ENCODE results near the gene LHX6.

- TF ChIP-seq CTCF (IDR thresholded peaks at IDR 0.05 in 8 of 11, conservative IDR thresholded peaks at IDR 0.05 in 3 of 11), result no peak
- TF ChIP-seq POLR2A (IDR thresholded peaks at IDR 0.05), result no peak
- no peak for TF ChIP-seq POLR2AphosphoS5 (IDR thresholded peaks at IDR 0.05)
Measured at GRCh38 chr9:122186301-122186700, 42.5 kb downstream of the LHX6 start.
